GM12878 (cell line): ENCODE measurements around the gene PYGM. TPM values are rescaled to one million over a fixed set of nuclear protein-coding genes. Genes with fewer than 3 reads are reported as not detected.

ENCODE experiments used
- ATF2 ChIP-seq: IDR thresholded peaks from 2 replicates; pipeline ENCODE4 v1.6.1; 2012; ENCODE audit warnings: low read length, inconsistent platforms
- BCLAF1 ChIP-seq: fragments of 450-650 bp; IDR thresholded peaks from 2 replicates; pipeline ENCODE4 v1.6.1; 2017; ENCODE audit warnings: antibody characterized with exemption, mild to moderate bottlenecking, moderate library complexity
- BMI1 ChIP-seq: fragments of 450-650 bp; IDR thresholded peaks from 2 replicates; pipeline ENCODE4 v1.6.1; 2016; ENCODE audit warnings: mild to moderate bottlenecking, moderate library complexity, borderline replicate concordance
- BRCA1 ChIP-seq: IDR thresholded peaks from 2 replicates; pipeline ENCODE4 v1.6.1; 2011; ENCODE audit warnings: low read depth, low read length, improper control_type of control experiment
- CEBPB ChIP-seq, 2 experiments: fragments of 150-350 bp in 1 of 2; IDR thresholded peaks; 2 replicates each; pipeline ENCODE4 v1.6.1; 2012 to 2014; ENCODE audit warnings: low read depth in 2 of 2, low read length in 2 of 2, borderline replicate concordance in 1 of 2, inconsistent platforms in 1 of 2
- ELK1 ChIP-seq: IDR thresholded peaks from 2 replicates; pipeline ENCODE4 v1.6.1; 2012; ENCODE audit warnings: low read depth, low read length, improper control_type of control experiment
- EZH2 ChIP-seq: IDR thresholded peaks from 2 replicates; pipeline ENCODE4 v1.6.1; 2012; ENCODE audit warnings: low read depth, mild to moderate bottlenecking, control low read depth, inconsistent platforms, low read length, borderline replicate concordance; ENCODE audit not compliant: control insufficient read depth
- HSF1 ChIP-seq: fragments of 150-350 bp; IDR thresholded peaks from 2 replicates; pipeline ENCODE4 v1.6.1; 2014; ENCODE audit warnings: mild to moderate bottlenecking, low read depth, low read length
- KLF5 ChIP-seq: fragments of 450-650 bp; IDR thresholded peaks from 2 replicates; pipeline ENCODE4 v1.6.1; 2014; ENCODE audit warnings: mild to moderate bottlenecking; ENCODE audit not compliant: partially characterized antibody
- MTA3 ChIP-seq: IDR thresholded peaks from 2 replicates; pipeline ENCODE4 v1.6.1; 2012; ENCODE audit warnings: low read length, inconsistent platforms, borderline replicate concordance
- NFXL1 ChIP-seq: fragments of 450-650 bp; IDR thresholded peaks from 2 replicates; pipeline ENCODE4 v1.6.1; 2017; ENCODE audit warnings: antibody characterized with exemption, mild to moderate bottlenecking, borderline replicate concordance
- PKNOX1 ChIP-seq: fragments of 450-650 bp; IDR thresholded peaks from 2 replicates; pipeline ENCODE4 v1.6.1; 2016; ENCODE audit warnings: mild to moderate bottlenecking
- POLR2AphosphoS2 ChIP-seq: IDR thresholded peaks from 2 replicates; pipeline ENCODE4 v1.6.1; 2011; ENCODE audit warnings: low read depth, mild to moderate bottlenecking, low read length, improper control_type of control experiment, moderate library complexity
- STAT3 ChIP-seq: IDR thresholded peaks from 2 replicates; pipeline ENCODE4 v1.6.1; 2011; ENCODE audit warnings: low read depth, low read length, improper control_type of control experiment
- SUZ12 ChIP-seq: fragments of 200-600 bp; sonication (generic); IDR thresholded peaks from one replicate; pipeline ENCODE4 v1.6.1; 2018; ENCODE audit warnings: antibody characterized with exemption, mild to moderate bottlenecking; ENCODE audit not compliant: unreplicated experiment
- USF1 ChIP-seq: IDR thresholded peaks from 2 replicates; pipeline ENCODE4 v1.6.1; 2011; ENCODE audit warnings: borderline replicate concordance, low read depth, mild to moderate bottlenecking, moderate library complexity, mixed read lengths, low read length; ENCODE audit not compliant: insufficient read depth; ENCODE audit errors: extremely low read length
- USF2 ChIP-seq: IDR thresholded peaks from 2 replicates; pipeline ENCODE4 v1.6.1; 2011; ENCODE audit warnings: low read depth, low read length, improper control_type of control experiment, borderline replicate concordance
- polyA plus RNA-seq, 11 experiments: library from polyadenylated mRNA; depleted of rRNA in 4 of 11; unstranded in 6 of 11; stranded (reverse) in 5 of 11; fragments of >200 nt; fragmentation: Nextera tagmentation in 4 of 11; fragmentation: Illumina TruSeq in 1 of 11; extraction: Ambion mirVana in 4 of 11; extraction: Trizol in 1 of 11; gene quantifications; 1 replicate in 1 of 11; 2 replicates in 10 of 11; pipeline versions ENCODE4 v1.2.1 to v1.2.3, GENCODE V29; 2011 to 2016; ENCODE audit warnings: inconsistent platforms in 2 of 11, missing spikeins in 2 of 11, low read depth in 1 of 11
- total RNA-seq, 4 experiments: library from RNA; depleted of rRNA in 3 of 4; stranded (reverse); fragments of >200 nt in 3 of 4; fragmentation: Illumina TruSeq in 1 of 4; extraction: Trizol in 1 of 4; gene quantifications; 2 replicates each; pipeline versions ENCODE4 v1.2.1 to v1.2.3, GENCODE V29; 2013 to 2021

PYGM gene
- total and polyA plus RNA-seq, 10 of the 15 experiments (the other 5 are each of a cell fraction or from before 2014, with no cell fraction given): 0.04 to 3.7 (median 0.27) TPM; not detected in 1

GRCh38 chr11:64723117-64723906 lies 36.5 kb downstream of the PYGM start, which contains the start of gene NRXN2 (continued):
- TF ChIP-seq SUZ12 (no peak), STAT3 (no peak), ELK1 (no peak), PKNOX1 (peak; percentile 98), KLF5 (no peak), USF1 (no peak), POLR2AphosphoS2 (no peak), MTA3 (no peak), BCLAF1 (no peak), CEBPB (IDR thresholded peaks at IDR 0.05; ENCODE audit: borderline replicate concordance in 1 of 2, low read depth in 2 of 2, low read length in 2 of 2) (no peak), NFXL1 (no peak), BMI1 (no peak), HSF1 (no peak), EZH2 (no peak), BRCA1 (no peak; the same call in 1 of the 2 replicates), ATF2 (no peak), USF2 (no peak)
